KMS-11 (cell line): ENCODE results near the gene UNKL.

Experiments used
- H2AFZ ChIP-seq: fragments of 200-600 bp; sonication (generic); 2 replicates; pipeline ENCODE4 v1.6.1; 2016; ENCODE audit warnings: antibody characterized with exemption, mixed run types, low read depth
- H3K27ac ChIP-seq: fragments of 200-600 bp; sonication (generic); 2 replicates; pipeline ENCODE4 v1.6.1; 2016; ENCODE audit warnings: mild to moderate bottlenecking, mixed run types
- H3K27me3 ChIP-seq: fragments of 200-600 bp; sonication (generic); 2 replicates; pipeline ENCODE4 v1.6.1; 2017; ENCODE audit warnings: mild to moderate bottlenecking, low read depth, mixed run types, moderate library complexity; ENCODE audit not compliant: insufficient read depth
- H3K36me3 ChIP-seq: fragments of 200-600 bp; sonication (generic); 2 replicates; pipeline ENCODE4 v1.6.1; 2017; ENCODE audit warnings: mild to moderate bottlenecking, mixed run types; ENCODE audit not compliant: insufficient read depth
- H3K4me1 ChIP-seq: fragments of 200-600 bp; sonication (generic); 2 replicates; pipeline ENCODE4 v1.6.1; 2016; ENCODE audit warnings: mild to moderate bottlenecking, low read depth, mixed run types; ENCODE audit not compliant: poor library complexity, severe bottlenecking
- H3K4me2 ChIP-seq: fragments of 200-600 bp; sonication (generic); 2 replicates; pipeline ENCODE4 v1.7.0; 2016; ENCODE audit warnings: mild to moderate bottlenecking, mixed run types
- H3K4me3 ChIP-seq: fragments of 200-600 bp; sonication (generic); IDR thresholded peaks from 2 replicates; pipeline ENCODE4 v1.6.1; 2017; ENCODE audit warnings: low read depth, low read length, mixed read lengths; ENCODE audit not compliant: insufficient read depth
- H3K79me2 ChIP-seq: fragments of 200-600 bp; sonication (generic); 2 replicates; pipeline ENCODE4 v1.6.1; 2016; ENCODE audit warnings: low read depth, mixed run types; ENCODE audit not compliant: insufficient read depth
- H3K9ac ChIP-seq: fragments of 200-600 bp; sonication (generic); 2 replicates; pipeline ENCODE4 v1.6.1; 2016; ENCODE audit warnings: mild to moderate bottlenecking, mixed run types
- H4K20me1 ChIP-seq: fragments of 200-600 bp; sonication (generic); 2 replicates; pipeline ENCODE4 v1.6.1; 2016; ENCODE audit warnings: mild to moderate bottlenecking, mixed run types; ENCODE audit not compliant: insufficient read depth
- CTCF ChIP-seq: fragments of 200-600 bp; sonication (generic); conservative IDR thresholded peaks from 2 replicates; pipeline ENCODE4 v1.6.1; 2017; ENCODE audit warnings: low read depth, mild to moderate bottlenecking, antibody characterized with exemption, low read length, moderate library complexity, mixed read lengths

UNKL gene

GRCh38 chr16:1398351-1398750, 16.2 kb downstream of the UNKL start:
- TF ChIP-seq CTCF, result no peak
- H3K79me2 ChIP-seq, result peaks cover under 1% of the 10 kb centered on the region; the same call in 1 of the 2 replicates
- H3K4me2 ChIP-seq, result no peak overlapping the region
- no peak overlapping the region for H3K27ac ChIP-seq
- no peak overlapping the region for H3K9ac ChIP-seq
- no peak overlapping the region for H2AFZ ChIP-seq
- no peaks in the 10 kb centered on the region for H4K20me1 ChIP-seq
- H3K36me3 ChIP-seq, result no peaks in the 10 kb centered on the region
- H3K27me3 ChIP-seq, result no peaks in the 10 kb centered on the region
- H3K4me3 ChIP-seq, result no peak overlapping the region
- H3K4me1 ChIP-seq, result no peaks in the 10 kb centered on the region

GRCh38 chr16:1397779-1398178, 16.7 kb downstream of the UNKL start:
- no peak overlapping the region for H3K4me3 ChIP-seq
- H3K27me3 ChIP-seq, result no peaks in the 10 kb centered on the region
- H3K4me1 ChIP-seq, result no peaks in the 10 kb centered on the region
- no peaks in the 10 kb centered on the region for H3K36me3 ChIP-seq
- H3K27ac ChIP-seq, result no peak overlapping the region
- H3K79me2 ChIP-seq, result no peaks in the 10 kb centered on the region; the same call in 1 of the 2 replicates
- H3K4me2 ChIP-seq, result no peak overlapping the region
- no peak overlapping the region for H3K9ac ChIP-seq
- TF ChIP-seq CTCF, result no peak
- H2AFZ ChIP-seq, result no peak overlapping the region
- no peaks in the 10 kb centered on the region for H4K20me1 ChIP-seq

- H3K4me1 ChIP-seq, result no peaks in the 10 kb centered on the region
- H3K27me3 ChIP-seq, result no peaks in the 10 kb centered on the region
- no peak overlapping the region for H3K4me3 ChIP-seq
- H2AFZ ChIP-seq, result no peak overlapping the region
- no peaks in the 10 kb centered on the region for H3K79me2 ChIP-seq
- no peaks in the 10 kb centered on the region for H3K36me3 ChIP-seq
- no peak for TF ChIP-seq CTCF
- H3K4me2 ChIP-seq, result no peak overlapping the region
- no peak overlapping the region for H3K27ac ChIP-seq
- no peak overlapping the region for H3K9ac ChIP-seq
- H4K20me1 ChIP-seq, result no peaks in the 10 kb centered on the region
Observed at GRCh38 chr16:1395444-1396031, 19.0 kb downstream of the UNKL start.

DNA sequence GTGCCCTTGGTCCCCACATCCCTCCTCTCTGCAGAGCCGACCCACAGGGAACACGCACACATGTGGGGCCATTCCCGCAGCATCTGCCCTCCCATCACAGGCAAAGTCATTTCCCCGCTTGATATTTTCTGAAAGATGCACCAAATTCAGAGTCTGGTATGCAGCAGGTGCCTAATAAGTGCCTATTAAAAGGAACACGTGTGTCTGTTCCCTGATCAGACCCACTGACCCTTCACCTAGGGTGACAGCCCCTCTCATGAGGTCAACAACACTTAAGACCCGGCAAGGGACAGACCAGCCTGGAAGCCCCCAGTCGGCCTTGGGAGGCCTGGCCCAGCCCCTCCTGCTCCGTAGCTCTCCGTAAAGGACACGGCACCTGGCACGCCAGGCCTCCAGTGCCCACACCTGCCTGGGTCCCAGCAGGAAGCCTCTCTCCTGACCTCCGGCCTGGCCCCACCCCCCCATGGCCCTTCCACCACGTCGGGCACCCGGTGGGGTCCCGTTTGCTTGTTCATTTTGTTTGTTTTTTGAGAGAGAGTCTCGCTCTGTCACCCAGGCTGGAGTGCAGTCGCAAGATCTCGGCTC, 20.0 kb downstream of the UNKL start:
- no peak overlapping the region for H3K9ac ChIP-seq
- no peaks in the 10 kb centered on the region for H4K20me1 ChIP-seq
- H2AFZ ChIP-seq, result no peak overlapping the region
- no peak overlapping the region for H3K27ac ChIP-seq
- TF ChIP-seq CTCF, result no peak
- no peak overlapping the region for H3K4me2 ChIP-seq
- no peaks in the 10 kb centered on the region for H3K36me3 ChIP-seq
- no peaks in the 10 kb centered on the region for H3K79me2 ChIP-seq
- H3K4me3 ChIP-seq, result no peak overlapping the region
- no peaks in the 10 kb centered on the region for H3K4me1 ChIP-seq
- H3K27me3 ChIP-seq, result no peaks in the 10 kb centered on the region
